ENCODE measurements around the gene CMTM8.

CMTM8 gene

DNA sequence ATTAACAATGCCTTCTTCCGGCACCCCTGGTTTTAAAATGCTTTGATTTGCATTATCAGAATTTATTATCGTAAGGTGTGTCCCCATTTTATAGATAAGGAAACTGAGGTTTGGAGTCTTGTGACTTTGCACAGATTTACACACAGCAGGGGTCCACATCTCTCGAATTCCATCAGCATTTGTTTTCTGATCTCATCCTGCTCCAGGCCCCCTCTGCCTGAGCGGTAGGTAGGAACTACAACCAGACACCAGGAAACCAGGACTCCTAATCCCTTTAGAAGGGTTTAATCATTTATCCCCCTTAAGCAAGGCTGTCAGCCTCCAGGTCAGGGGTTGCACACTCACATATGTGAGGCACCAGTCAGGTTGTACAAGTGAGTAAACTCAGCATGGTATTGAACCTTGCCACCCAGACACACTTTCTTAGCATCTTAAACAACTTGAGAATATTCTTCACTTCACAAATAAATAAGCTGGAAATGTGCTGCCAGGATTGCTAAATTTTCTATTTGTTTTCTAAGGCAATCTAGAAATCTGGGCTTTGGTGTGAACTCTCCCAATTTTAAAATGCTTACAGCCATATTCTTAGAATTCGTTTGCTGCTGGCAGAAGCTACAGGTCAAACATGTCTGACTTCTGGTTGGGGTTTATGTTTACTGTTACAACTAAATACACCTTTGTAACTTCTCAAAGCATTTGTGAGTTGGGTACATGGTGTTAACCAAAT is 121.4 kb downstream of the CMTM8 start:
- TF ChIP-seq, protein P1, sequence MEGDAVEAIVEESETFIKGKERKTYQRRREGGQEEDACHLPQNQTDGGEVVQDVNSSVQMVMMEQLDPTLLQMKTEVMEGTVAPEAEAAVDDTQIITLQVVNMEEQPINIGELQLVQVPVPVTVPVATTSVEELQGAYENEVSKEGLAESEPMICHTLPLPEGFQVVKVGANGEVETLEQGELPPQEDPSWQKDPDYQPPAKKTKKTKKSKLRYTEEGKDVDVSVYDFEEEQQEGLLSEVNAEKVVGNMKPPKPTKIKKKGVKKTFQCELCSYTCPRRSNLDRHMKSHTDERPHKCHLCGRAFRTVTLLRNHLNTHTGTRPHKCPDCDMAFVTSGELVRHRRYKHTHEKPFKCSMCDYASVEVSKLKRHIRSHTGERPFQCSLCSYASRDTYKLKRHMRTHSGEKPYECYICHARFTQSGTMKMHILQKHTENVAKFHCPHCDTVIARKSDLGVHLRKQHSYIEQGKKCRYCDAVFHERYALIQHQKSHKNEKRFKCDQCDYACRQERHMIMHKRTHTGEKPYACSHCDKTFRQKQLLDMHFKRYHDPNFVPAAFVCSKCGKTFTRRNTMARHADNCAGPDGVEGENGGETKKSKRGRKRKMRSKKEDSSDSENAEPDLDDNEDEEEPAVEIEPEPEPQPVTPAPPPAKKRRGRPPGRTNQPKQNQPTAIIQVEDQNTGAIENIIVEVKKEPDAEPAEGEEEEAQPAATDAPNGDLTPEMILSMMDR (IDR thresholded peaks at IDR 0.05; ENCODE audit: low read depth, low read length): no peak
- no peaks in the 10 kb centered on the region for H3K27me3 ChIP-seq
- no peaks in the 10 kb centered on the region for H3K36me3 ChIP-seq
- H3K4me1 ChIP-seq: no peaks in the 10 kb centered on the region
- H3K9me3 ChIP-seq: no peaks in the 10 kb centered on the region
- H3K4me3 ChIP-seq (ENCODE audit: low read depth, low read length): no peak overlapping the region
- no peak for DNase-seq

DNA sequence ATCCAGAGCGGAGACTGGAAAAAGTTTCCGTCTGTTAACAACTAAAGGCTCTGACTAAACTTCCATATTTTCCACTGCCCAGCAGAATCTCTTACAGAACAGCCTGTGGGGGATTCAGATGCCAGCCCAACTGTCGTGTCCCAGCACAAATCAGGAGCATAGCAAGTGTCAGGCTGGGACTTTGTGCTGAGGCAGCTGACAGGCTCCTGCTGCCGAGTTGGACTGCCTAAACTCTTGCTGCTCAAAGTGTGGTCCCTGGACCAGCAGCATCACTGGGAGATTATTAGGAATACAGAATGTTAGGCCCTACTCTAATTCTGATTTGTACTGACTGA is 122.0 kb downstream of the CMTM8 start:
- Histone ChIP-seq H3K4me3 (ENCODE audit: low read depth, low read length) (no peak overlapping the region), H3K9me3 (no peaks in the 10 kb centered on the region), H3K27me3 (no peaks in the 10 kb centered on the region), H3K36me3 (no peaks in the 10 kb centered on the region), H3K4me1 (no peaks in the 10 kb centered on the region)
- no peak for DNase-seq
- TF ChIP-seq, protein P1 (IDR thresholded peaks at IDR 0.05; ENCODE audit: low read depth, low read length): no peak

DNA sequence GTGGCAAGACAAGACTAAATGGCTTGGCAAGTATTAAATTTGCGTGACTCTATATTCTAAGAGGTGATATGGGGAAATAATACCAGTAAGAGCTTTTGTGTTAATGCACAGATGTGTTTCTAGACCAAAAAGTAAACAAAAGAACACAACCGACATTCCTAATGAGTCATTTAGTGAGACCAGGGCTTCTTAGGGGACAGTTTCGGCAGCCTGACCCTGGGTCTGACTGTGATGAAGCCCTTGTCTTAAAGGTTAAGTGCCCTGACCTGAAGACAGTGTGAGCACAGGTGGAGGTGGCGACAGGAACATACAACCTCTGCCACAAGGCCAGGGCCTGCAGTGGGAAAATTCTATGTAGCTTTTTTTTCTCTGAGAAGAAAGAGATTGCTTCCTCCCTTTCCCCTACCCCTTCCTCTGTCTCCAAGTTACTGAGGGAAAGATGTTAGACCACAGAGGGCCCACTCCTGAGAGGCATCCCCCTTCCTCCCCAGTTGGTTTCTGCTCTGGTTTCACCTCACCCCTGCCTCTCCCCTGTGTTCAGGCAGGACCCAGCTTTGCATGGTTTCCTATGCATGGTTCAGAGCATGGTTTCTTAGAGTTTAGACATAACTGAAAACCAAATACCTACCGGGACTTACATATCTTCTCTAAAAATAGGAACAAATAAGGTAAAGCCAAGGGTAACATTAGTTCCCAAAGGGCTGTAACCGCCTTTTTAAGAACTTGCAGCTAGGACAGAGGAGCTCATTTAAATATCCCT is 128.3 kb downstream of the CMTM8 start:
- H3K9me3 ChIP-seq: no peaks in the 10 kb centered on the region
- TF ChIP-seq, protein P1 (IDR thresholded peaks at IDR 0.05; ENCODE audit: low read depth, low read length): no peak
- H3K36me3 ChIP-seq: no peaks in the 10 kb centered on the region
- no peaks in the 10 kb centered on the region for H3K27me3 ChIP-seq
- H3K4me1 ChIP-seq: no peaks in the 10 kb centered on the region
- no peak for DNase-seq
- no peak overlapping the region for H3K4me3 ChIP-seq (ENCODE audit: low read depth, low read length)

DNA sequence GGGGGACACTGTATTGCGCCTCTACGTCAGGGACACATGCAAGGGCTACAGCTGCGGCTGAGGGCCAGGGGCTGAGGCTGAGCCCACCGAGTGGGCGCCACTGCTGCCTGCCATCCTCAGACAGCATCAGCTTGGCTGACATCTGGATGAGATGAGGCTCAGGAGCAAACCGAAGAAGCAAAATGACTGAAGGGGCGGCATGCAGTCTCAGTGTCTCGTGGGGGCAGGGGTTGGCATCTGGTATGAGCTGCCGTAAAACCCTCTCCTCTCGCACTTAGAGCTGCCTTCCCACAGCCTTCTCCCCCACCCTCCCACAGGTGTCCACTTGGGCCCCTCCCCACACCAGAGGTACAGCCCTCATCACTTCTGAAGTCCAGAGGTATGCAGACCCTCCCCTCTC is 129.0 kb downstream of the CMTM8 start:
- DNase-seq: no peak
- no peaks in the 10 kb centered on the region for H3K9me3 ChIP-seq
- no peaks in the 10 kb centered on the region for H3K27me3 ChIP-seq
- no peak overlapping the region for H3K4me3 ChIP-seq (ENCODE audit: low read depth, low read length)
- TF ChIP-seq, protein P1 (IDR thresholded peaks at IDR 0.05; ENCODE audit: low read depth, low read length): no peak
- no peaks in the 10 kb centered on the region for H3K4me1 ChIP-seq
- H3K36me3 ChIP-seq: no peaks in the 10 kb centered on the region

DNA sequence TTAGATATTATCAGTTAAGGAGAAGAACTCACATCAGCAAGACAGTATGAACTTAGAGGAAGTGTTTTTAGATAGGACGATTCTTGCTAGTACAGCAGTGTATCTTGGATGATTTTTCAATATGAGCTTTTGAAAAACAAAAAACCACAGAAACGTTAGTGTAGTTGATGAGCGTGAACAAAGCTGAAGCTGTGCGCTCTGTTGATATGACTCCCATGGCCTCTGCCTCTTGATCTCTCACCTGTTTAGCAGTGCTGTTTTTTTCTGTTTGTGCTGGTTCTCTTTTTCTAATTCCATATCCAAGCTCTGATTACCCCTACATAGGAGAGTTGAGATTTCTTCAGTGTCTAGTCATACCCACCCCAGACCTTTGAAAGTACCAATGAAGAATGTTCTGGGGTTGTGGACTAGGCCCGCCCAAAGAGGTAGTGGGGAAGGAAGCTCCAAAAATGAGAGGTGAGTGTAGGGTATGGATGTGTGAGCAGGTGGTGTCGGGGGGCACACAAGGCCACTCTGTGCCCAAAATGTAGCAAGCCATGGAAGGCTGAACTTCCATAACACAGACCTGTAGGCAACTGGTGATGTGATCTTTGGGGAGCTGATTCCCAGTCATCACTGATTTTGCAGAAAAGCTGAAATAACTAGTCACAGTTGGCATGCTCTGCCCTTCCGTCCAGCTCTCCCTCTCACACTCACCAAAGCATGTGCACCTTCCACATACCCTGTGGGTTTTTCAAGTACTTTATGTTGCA is 133.2 kb downstream of the CMTM8 start:
- Histone ChIP-seq H3K9me3 (no peaks in the 10 kb centered on the region), H3K4me3 (ENCODE audit: low read depth, low read length) (no peak overlapping the region), H3K27me3 (no peaks in the 10 kb centered on the region), H3K36me3 (no peaks in the 10 kb centered on the region), H3K4me1 (no peaks in the 10 kb centered on the region)
- DNase-seq: no peak
- TF ChIP-seq, protein P1 (IDR thresholded peaks at IDR 0.05; ENCODE audit: low read depth, low read length): no peak

DNA sequence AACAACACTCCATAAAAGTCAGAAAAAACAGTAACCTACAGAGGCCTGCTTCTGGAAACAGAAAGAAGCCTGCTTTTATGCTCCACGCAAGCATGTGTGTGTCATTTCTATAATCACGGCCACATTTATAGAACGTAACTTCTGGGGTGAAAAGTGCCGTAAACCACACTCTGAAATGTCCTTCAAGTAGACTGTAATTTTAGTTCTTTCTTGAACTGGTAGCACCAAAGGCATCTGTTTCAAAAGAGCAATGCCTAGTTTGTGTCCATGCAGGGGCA is 133.7 kb downstream of the CMTM8 start:
- Histone ChIP-seq H3K4me1 (no peaks in the 10 kb centered on the region), H3K27me3 (no peaks in the 10 kb centered on the region), H3K36me3 (no peaks in the 10 kb centered on the region), H3K9me3 (no peaks in the 10 kb centered on the region), H3K4me3 (ENCODE audit: low read depth, low read length) (no peak overlapping the region)
- TF ChIP-seq, protein P1 (IDR thresholded peaks at IDR 0.05; ENCODE audit: low read depth, low read length): no peak
- DNase-seq: no peak
